CD4-positive, alpha-beta T cell treated with Interleukin-17A for 4 hours (primary cell): Measurements from ENCODE around the gene BACE2.

Experiments
- DNase-seq: peaks from one replicate; pipeline ENCODE4 v3.0.0-alpha.2; 2020; ENCODE audit warnings: mixed read lengths

BACE2 gene

DNA sequence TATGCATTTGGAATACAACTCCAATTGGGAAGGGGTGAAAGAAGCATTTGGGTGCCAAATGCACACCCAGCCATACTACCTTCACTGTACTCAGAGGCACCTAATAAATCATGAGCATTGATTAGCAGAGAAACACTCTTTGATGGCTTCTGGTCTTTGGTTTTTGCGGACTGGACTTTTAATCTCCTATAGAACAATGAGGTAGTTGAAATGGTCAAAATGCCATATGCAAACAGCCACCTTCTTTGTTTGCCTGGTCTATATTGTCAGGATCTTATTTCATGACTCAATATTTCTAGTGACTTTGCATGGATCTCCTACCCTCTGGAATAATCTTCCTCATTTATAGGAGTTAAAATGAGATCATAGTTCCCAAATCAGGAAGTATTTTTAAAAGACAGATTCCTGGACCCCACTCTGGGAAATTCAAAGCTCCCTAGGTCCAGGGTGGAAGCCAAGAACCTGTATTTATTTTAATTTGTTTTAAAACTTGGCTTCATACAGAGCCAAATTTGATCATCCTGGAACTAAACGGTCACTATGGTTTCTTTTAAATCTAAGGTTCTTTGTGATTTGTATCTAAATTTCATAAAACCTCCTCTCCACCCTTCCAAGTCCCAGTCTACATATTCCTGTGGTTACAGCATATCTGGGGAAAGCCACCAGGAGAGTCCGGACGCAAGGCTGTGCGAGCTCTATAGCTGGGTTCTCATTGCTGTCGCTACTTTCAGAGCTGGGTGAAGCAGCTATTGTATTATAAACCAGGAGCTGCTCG is 157.4 kb downstream of the BACE2 start:
- DNase-seq: no peak

DNA sequence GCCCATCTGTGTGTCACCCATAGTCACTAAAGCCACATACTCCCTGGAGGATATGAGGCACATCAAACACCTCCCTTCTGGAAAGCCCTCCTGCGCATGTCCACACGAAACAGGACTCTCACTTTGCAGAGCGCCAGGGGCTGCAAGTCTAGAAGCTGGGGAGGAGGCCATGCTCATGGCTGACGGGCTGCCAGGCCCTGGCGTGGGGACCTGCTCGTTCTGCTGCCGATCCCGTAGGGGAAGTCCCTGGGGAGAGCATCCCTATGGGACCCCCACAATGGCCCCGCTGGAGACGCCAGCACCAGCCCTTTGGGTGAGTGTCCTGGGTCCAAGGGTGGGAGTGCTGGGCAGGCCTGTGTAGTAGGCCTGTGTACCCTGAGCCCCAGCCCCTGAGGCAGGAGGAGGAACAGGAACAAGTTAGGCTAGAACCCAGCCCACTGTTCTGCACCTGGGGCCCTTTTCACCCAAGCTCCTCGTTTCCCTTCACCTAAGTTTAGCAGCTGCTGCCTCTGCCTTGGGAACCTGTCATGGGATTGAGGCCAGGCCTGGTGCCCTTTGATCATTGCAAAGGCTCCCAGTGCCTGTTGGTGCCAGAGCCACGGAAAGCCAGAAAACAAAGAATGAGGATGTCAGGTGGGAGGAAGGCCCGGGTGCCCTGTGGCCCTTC is 158.6 kb downstream of the BACE2 start:
- DNase-seq: no peak

DNA sequence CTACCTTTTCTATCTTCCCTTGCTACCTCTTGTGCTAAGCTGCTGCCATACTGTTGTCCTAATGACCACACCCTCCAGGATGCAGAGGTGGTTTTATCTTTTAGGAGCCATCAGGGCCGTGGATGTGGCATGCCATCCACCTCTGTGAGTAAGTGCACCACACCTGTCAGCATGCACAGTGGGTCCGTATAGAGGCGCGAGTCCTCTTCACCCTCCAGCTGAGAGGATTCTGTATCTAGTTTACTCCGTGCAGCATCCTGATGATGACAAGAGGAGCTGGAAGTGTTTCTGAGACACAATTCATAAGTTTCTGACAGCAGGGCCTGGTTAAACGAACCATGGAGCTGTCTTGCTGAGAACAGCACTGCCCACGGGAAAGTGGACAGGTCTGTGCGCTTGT is 159.8 kb downstream of the BACE2 start:
- DNase-seq: no peak

DNA sequence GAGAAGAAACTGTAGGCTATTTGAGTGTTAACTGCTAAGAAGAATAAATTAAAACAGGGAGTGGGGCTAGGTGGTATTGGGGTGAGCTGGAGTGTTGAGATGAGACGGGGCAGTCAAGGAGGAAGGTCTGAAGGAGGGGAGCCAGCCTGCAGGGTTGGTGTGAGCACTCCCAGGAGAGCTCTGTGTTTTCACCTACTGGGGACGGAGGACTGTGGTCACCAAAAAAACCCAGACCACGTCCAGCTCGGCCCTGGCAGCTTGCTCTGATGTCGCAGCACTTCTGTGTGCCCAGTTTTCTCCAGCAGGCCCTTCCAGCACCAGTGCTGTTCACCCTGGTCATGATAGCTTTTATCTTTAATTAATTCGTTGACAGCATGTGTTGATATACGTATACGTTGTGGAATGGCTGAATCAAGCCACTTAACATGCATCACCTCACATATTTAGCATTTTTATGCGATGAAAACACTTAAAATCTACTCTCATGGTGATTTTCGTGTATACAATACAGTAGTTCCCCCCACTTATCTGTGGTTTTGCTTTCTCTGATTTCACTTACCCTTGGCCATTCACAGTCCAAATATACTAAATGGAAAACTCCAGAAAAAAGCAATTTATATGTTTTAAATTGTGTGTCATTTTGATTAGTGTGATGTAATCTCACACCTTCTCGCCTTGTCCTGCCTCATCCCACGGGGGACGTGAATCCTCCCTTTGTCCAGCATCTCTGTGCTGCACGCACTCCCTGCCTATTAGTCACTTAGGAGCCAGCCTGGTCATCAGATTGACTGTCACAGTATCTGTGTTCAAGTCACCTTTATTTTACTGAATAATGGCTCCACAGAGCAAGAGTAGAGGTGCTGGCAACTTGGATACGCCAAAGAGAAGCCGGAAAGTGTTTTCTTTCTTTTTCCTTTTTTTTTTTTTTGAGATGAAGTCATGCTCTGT is 161.0 kb downstream of the BACE2 start:
- DNase-seq: no peak
